Gastroesophageal sphincter (tissue), 4 donors: ENCODE data around the gene APRT. TPM values are rescaled to one million over a fixed set of nuclear protein-coding genes. Genes with fewer than 3 reads are reported as not detected.

Experiments used
- ATAC-seq: fragments of 150-250 bp; one replicate; pipeline ENCODE4 v1.9.1; 2016; ENCODE audit warnings: mild to moderate bottlenecking, moderate library complexity
- H3K27ac ChIP-seq, 4 donors: fragments of 200-600 bp; sonication (generic) in 3 of 4; 1 replicate in 3 of 4; 2 replicates in 1 of 4; pipeline ENCODE4 v1.5.1; 2016 to 2019
- H3K27me3 ChIP-seq: fragments of 200-600 bp; sonication (generic); one replicate; pipeline ENCODE4 v1.5.1; 2019
- H3K36me3 ChIP-seq, 2 donors: fragments of 200-600 bp; sonication (generic); one replicate each; pipeline ENCODE4 v1.5.1; 2019; ENCODE audit warnings: control low read depth in 1 of 2
- H3K4me1 ChIP-seq, 3 donors: fragments of 200-600 bp; sonication (generic); 1 replicate in 2 of 3; 2 replicates in 1 of 3; pipeline ENCODE4 v1.5.1; 2016 to 2019; ENCODE audit warnings: control low read depth in 2 of 3
- H3K4me3 ChIP-seq, 2 donors: fragments of 200-600 bp; sonication (generic); one replicate each; pipeline ENCODE4 v1.5.1; 2019; ENCODE audit warnings: mild to moderate bottlenecking in 1 of 2, moderate library complexity in 1 of 2
- H3K9me3 ChIP-seq, 3 donors: fragments of 200-600 bp; sonication (generic); one replicate each; pipeline ENCODE4 v1.5.1; 2017 to 2019; ENCODE audit warnings: control low read depth in 2 of 3
- EP300 ChIP-seq: sonication (generic); formaldehyde crosslinking; IDR thresholded peaks from one replicate; pipeline ENCODE4 v1.6.1; 2017; ENCODE audit warnings: antibody characterized with exemption, mild to moderate bottlenecking
- POLR2A ChIP-seq, 2 donors: fragments of 450-650 bp; IDR thresholded peaks; one replicate each; pipeline ENCODE4 v1.6.1; 2017; ENCODE audit warnings: antibody characterized with exemption in 2 of 2, mild to moderate bottlenecking in 2 of 2, moderate library complexity in 1 of 2
- POLR2AphosphoS5 ChIP-seq: sonication (generic); formaldehyde crosslinking; IDR thresholded peaks from one replicate; pipeline ENCODE4 v1.6.1; 2017; ENCODE audit warnings: antibody characterized with exemption
- WGBS, 2 donors: methylation state at CpG; one replicate each; pipeline ENCODE4 v1.1.5; 2018; ENCODE audit warnings: low coverage in 1 of 2; 5-methylcytosine and 5-hydroxymethylcytosine counted together
- total RNA-seq, 4 donors: library from RNA; depleted of rRNA; stranded (reverse); fragments of >200 nt; gene quantifications; one replicate each; pipeline ENCODE4 v1.1.0, GENCODE V29; 2016
- TF ChIP-seq, protein P1 (sequence below), 4 experiments: fragments of 200-600 bp in 2 of 4; fragments of 450-650 bp in 2 of 4; sonication (generic) in 1 of 4; IDR thresholded peaks; one replicate each; pipeline ENCODE4 v1.5.1; 2017 to 2019; ENCODE audit warnings: antibody characterized with exemption in 4 of 4, mild to moderate bottlenecking in 2 of 4, moderate library complexity in 2 of 4

Gene APRT
- total RNA-seq, 4 donors from 2014 or later = 64.9 to 103 (median 92.9) TPM

DNA sequence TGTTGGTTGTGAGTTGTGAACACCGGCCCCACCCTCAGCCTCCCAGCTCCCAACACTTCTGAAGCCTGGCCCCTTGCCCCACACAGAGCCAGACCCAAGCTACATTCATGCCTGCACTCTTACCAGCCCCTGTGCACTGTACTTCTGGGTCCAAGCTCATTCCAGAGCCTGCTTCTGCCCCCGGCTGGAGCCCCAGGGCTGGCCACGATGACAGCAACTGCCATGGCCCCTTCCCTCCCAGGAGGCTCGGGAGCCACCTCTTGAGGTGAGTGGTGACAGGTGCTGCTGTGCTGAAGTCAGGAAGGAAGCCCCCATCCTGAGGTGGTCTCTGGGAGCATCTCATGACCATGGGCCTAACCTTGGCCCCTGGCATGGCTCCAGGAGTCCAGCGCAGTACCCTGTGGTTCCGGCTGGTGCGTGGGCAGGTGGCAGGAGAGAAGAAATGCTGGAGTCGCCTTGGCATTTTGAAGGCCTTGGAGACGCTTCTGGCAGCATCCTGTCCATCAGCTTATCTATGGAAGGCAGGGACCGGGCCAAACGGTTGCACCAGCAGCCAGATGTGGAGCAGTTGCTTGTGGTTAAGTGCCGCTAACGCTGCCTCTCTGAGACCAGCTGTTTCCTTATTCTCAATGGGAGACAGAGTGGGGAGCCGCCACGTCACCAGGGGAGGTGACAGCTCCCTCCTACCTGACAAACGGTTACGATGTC, 12.0 kb downstream of the APRT start:
- H3K4me1 ChIP-seq = peaks cover 0 to 30% (median 12%) of the 10 kb centered on the region in 3 donors
- H3K36me3 ChIP-seq = no peaks in the 10 kb centered on the region
- H3K27ac ChIP-seq = no peak overlapping the region
- ATAC-seq = no peak
- TF ChIP-seq POLR2AphosphoS5 = no peak
- no peak for TF ChIP-seq EP300
- TF ChIP-seq, protein P1, sequence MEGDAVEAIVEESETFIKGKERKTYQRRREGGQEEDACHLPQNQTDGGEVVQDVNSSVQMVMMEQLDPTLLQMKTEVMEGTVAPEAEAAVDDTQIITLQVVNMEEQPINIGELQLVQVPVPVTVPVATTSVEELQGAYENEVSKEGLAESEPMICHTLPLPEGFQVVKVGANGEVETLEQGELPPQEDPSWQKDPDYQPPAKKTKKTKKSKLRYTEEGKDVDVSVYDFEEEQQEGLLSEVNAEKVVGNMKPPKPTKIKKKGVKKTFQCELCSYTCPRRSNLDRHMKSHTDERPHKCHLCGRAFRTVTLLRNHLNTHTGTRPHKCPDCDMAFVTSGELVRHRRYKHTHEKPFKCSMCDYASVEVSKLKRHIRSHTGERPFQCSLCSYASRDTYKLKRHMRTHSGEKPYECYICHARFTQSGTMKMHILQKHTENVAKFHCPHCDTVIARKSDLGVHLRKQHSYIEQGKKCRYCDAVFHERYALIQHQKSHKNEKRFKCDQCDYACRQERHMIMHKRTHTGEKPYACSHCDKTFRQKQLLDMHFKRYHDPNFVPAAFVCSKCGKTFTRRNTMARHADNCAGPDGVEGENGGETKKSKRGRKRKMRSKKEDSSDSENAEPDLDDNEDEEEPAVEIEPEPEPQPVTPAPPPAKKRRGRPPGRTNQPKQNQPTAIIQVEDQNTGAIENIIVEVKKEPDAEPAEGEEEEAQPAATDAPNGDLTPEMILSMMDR (IDR thresholded peaks at IDR 0.05) = no peak
- no peak for TF ChIP-seq POLR2A (IDR thresholded peaks at IDR 0.05)
- WGBS, 2 donors = 71 to 100% methylated on average over 1 to 7 of the region's 17 CpGs
- H3K4me3 ChIP-seq = no peak overlapping the region
- peaks cover 11% of the 10 kb centered on the region for H3K27me3 ChIP-seq
- no peaks in the 10 kb centered on the region for H3K9me3 ChIP-seq

GRCh38 chr16:88798772-88799455, 12.8 kb downstream of the APRT start:
- no peak for TF ChIP-seq POLR2A (IDR thresholded peaks at IDR 0.05)
- TF ChIP-seq POLR2AphosphoS5 = no peak
- TF ChIP-seq EP300 = no peak
- TF ChIP-seq, protein P1 (IDR thresholded peaks at IDR 0.05) = no peak

DNA sequence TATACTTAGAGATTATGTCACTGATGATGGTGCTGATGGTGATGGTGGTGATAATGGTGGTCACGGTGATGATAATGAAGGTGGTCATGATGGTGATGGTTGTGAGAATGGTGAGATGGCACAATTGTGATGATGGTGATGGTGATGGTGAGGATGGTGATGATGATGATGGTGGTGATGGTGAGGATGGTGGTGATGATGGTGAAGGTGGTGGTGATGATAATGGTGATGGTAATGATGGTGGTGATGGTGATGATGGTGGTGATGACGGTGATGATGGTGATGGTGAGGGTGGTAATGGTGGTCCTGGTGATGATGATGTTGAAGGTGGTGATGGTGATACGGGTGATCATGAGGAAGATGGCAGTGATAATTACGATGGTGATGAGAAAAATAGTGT, 13.7 kb downstream of the APRT start:
- H3K9me3 ChIP-seq = no peaks in the 10 kb centered on the region
- peaks cover 10% of the 10 kb centered on the region for H3K27me3 ChIP-seq
- H3K4me3 ChIP-seq = no peak overlapping the region
- 81 to 94% methylated on average over 3 to 4 of the region's 4 CpGs for WGBS, 2 donors
- peaks cover 0 to 14% (median 3%) of the 10 kb centered on the region in 3 donors for H3K4me1 ChIP-seq
- no peak for ATAC-seq
- no peak for TF ChIP-seq POLR2AphosphoS5
- no peak for TF ChIP-seq EP300
- TF ChIP-seq, protein P1 (IDR thresholded peaks at IDR 0.05) = no peak
- TF ChIP-seq POLR2A (IDR thresholded peaks at IDR 0.05) = no peak
- no peak overlapping the region for H3K27ac ChIP-seq
- no peaks in the 10 kb centered on the region for H3K36me3 ChIP-seq

More at GRCh38 chr16:88798772-88799455, 12.8 kb downstream of the APRT start:
- H3K36me3 ChIP-seq = no peaks in the 10 kb centered on the region
- no peak overlapping the region for H3K4me3 ChIP-seq
- H3K4me1 ChIP-seq = peaks cover 0 to 22% (median 4%) of the 10 kb centered on the region in 3 donors
- peaks cover 5% of the 10 kb centered on the region for H3K27me3 ChIP-seq
- H3K9me3 ChIP-seq = no peaks in the 10 kb centered on the region
- H3K27ac ChIP-seq = no peak overlapping the region
- ATAC-seq = no peak

DNA sequence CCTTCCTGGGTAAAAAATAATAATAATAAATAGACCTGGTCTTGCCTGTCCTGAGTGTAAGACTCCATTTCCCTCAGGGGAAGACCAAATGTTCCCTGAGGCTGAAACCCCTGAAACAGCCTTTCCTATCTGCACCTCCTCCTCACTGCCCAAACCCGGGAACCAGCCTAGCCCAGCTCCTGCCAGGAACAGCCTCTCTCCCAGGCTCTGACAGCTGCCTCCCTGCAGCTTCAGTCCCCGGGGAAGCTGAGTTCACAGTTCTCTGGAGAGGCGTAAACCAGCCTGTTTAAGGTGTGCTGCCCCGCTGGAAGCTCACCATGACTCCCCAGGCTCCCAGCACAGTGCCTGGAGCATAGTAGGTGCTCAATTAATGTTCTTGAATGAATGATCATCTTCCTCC, 15.4 kb downstream of the APRT start:
- Histone ChIP-seq H3K27ac (no peak overlapping the region), H3K4me1 (no peaks in the 10 kb centered on the region), H3K9me3 (no peaks in the 10 kb centered on the region), H3K36me3 (no peaks in the 10 kb centered on the region), H3K4me3 (no peak overlapping the region), H3K27me3 (peaks cover 28% of the 10 kb centered on the region)
- no peak for TF ChIP-seq POLR2A (IDR thresholded peaks at IDR 0.05)
- TF ChIP-seq, protein P1 (IDR thresholded peaks at IDR 0.05) = no peak
- no peak for TF ChIP-seq EP300
- no peak for TF ChIP-seq POLR2AphosphoS5
- ATAC-seq = no peak
- 40% methylated on average over 1 of the region's 4 CpGs; no CpG with 5 or more reads in 1 of the 2 donors for WGBS, 2 donors
